Non-pigmented ciliary epithelial cell (primary cell): Measurements from ENCODE around the gene SNX18.

Experiments used
- DNase-seq: peaks from one replicate; pipeline ENCODE4 v3.0.0-alpha.2; 2010; ENCODE audit warnings: low read depth

The SNX18 gene

GRCh38 chr5:54580997-54581811 lies 63.6 kb downstream of the SNX18 start:
- no peak for DNase-seq

- DNase-seq: no peak
These were observed 64.4 kb downstream of the SNX18 start for GRCh38 chr5:54581831-54582548.

GRCh38 chr5:54586336-54586735 lies 68.8 kb downstream of the SNX18 start:
- DNase-seq: no peak

- DNase-seq: no peak
These were observed 72.2 kb downstream of the SNX18 start for GRCh38 chr5:54589786-54590185.

- no peak for DNase-seq
These were observed 73.3 kb downstream of the SNX18 start for GRCh38 chr5:54590824-54591223.

- DNase-seq: no peak
These were observed 76.2 kb downstream of the SNX18 start for GRCh38 chr5:54593779-54594178.

GRCh38 chr5:54594181-54594580 lies 76.6 kb downstream of the SNX18 start:
- DNase-seq: no peak

GRCh38 chr5:54595721-54596120 lies 78.2 kb downstream of the SNX18 start:
- no peak for DNase-seq
